Measurements from ENCODE around the gene CTNND2.

CTNND2 gene

GRCh38 chr5:11814373-11814772 is 89.9 kb downstream of the CTNND2 start:
- DNase-seq (ENCODE audit: extremely low read depth, insufficient read length): no peak
- Histone ChIP-seq H3K4me3 (replicated peaks; ENCODE audit: low read depth, low read length) (no peak overlapping the region), H3K36me3 (ENCODE audit: control insufficient read depth, insufficient read depth, low read length) (no peaks in the 10 kb centered on the region), H3K27me3 (replicated peaks; ENCODE audit: control insufficient read depth, insufficient read depth, low read length) (no peaks in the 10 kb centered on the region)
- no peak for TF ChIP-seq CTCF (IDR thresholded peaks at IDR 0.05; ENCODE audit: insufficient read depth, low read length, poor library complexity, severe bottlenecking)

DNA sequence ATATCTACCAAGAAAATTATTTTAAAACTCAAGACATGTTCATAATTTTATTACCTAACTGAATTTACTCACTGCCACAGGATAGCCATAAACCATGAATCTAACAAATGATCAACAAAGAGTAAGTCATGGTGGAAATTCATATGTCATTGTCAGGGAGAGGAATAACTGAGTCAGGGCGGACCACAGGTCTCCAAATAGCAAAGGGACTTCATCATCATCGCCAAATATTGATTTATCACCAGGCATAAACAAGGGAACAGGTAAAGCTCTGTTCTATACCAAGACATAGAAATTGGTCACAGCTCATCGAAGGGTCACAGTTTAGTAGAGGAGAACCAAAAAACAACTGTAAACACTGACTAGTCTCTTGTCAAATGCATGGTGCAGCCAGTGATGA is 94.8 kb downstream of the CTNND2 start:
- Histone ChIP-seq H3K36me3 (ENCODE audit: control insufficient read depth, insufficient read depth, low read length) (no peaks in the 10 kb centered on the region), H3K27me3 (replicated peaks; ENCODE audit: control insufficient read depth, insufficient read depth, low read length) (no peaks in the 10 kb centered on the region), H3K4me3 (replicated peaks; ENCODE audit: low read depth, low read length) (no peak overlapping the region)
- no peak for TF ChIP-seq CTCF (IDR thresholded peaks at IDR 0.05; ENCODE audit: insufficient read depth, low read length, poor library complexity, severe bottlenecking)
- DNase-seq (ENCODE audit: extremely low read depth, insufficient read length): no peak

DNA sequence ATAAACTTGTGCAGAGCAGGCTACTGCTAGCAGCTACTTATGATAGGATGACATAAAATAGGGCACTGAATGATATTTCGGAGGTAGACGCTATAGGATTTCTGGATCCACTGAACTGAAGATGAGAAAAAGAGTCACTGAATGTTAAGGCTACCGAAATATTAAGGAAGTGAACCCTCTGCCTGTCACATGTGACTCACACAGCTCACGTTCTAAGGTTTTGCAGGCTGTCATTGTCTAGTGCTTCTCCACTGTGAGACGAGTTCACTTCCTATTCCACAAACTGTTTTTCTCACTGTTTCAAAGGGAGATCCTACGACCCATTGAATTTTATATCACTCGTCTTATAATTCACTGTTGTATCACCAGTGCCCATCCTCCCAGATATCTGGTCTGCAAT is 100.8 kb downstream of the CTNND2 start:
- no peak for DNase-seq (ENCODE audit: extremely low read depth, insufficient read length)
- Histone ChIP-seq H3K27me3 (replicated peaks; ENCODE audit: control insufficient read depth, insufficient read depth, low read length) (no peaks in the 10 kb centered on the region), H3K36me3 (ENCODE audit: control insufficient read depth, insufficient read depth, low read length) (no peaks in the 10 kb centered on the region), H3K4me3 (replicated peaks; ENCODE audit: low read depth, low read length) (no peak overlapping the region)
- no peak for TF ChIP-seq CTCF (IDR thresholded peaks at IDR 0.05; ENCODE audit: insufficient read depth, low read length, poor library complexity, severe bottlenecking)

DNA sequence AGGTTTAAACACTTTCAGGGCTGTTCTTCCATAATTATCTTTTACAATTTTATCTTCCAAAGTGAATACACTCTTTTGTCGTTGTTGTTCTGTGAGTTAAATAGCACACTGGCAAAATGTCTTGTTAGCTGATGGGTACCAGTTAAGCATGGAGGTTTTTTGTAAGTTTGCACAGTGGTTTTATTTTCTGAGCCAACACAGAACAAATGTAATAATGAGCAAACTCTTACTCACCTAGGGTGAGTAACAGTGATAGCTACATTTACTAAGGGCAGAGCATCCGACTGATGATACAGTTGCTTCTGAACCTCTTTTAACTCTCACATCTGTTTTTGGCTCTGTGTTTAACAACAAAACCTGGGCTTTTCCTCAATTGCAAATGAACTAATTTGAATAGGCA is 103.2 kb downstream of the CTNND2 start:
- TF ChIP-seq CTCF (IDR thresholded peaks at IDR 0.05; ENCODE audit: insufficient read depth, low read length, poor library complexity, severe bottlenecking): no peak
- Histone ChIP-seq H3K4me3 (replicated peaks; ENCODE audit: low read depth, low read length) (no peak overlapping the region), H3K36me3 (ENCODE audit: control insufficient read depth, insufficient read depth, low read length) (no peaks in the 10 kb centered on the region), H3K27me3 (replicated peaks; ENCODE audit: control insufficient read depth, insufficient read depth, low read length) (no peaks in the 10 kb centered on the region)
- no peak for DNase-seq (ENCODE audit: extremely low read depth, insufficient read length)

- no peak overlapping the region for H3K4me3 ChIP-seq (replicated peaks; ENCODE audit: low read depth, low read length)
Measured at GRCh38 chr5:11797132-11797531, 107.1 kb downstream of the CTNND2 start.

More at GRCh38 chr5:11797132-11797531, 107.1 kb downstream of the CTNND2 start:
- Histone ChIP-seq H3K27me3 (replicated peaks; ENCODE audit: control insufficient read depth, insufficient read depth, low read length) (no peaks in the 10 kb centered on the region), H3K36me3 (ENCODE audit: control insufficient read depth, insufficient read depth, low read length) (no peaks in the 10 kb centered on the region)
- no peak for DNase-seq (ENCODE audit: extremely low read depth, insufficient read length)
- TF ChIP-seq CTCF (IDR thresholded peaks at IDR 0.05; ENCODE audit: insufficient read depth, low read length, poor library complexity, severe bottlenecking): no peak
